Measurements from ENCODE around the gene DDTL. TPM values are rescaled to one million over a fixed set of nuclear protein-coding genes. Genes with fewer than 3 reads are reported as not detected.
"Not testable (repeated sequence)": the region's sequence is repeated elsewhere in the genome, so short reads cannot be mapped to it uniquely, and the experiment has no call there.

Gene DDTL
- total RNA-seq, 4 donors from 2014 or later, result 0.84 to 1.1 TPM; not detected in 2

DNA sequence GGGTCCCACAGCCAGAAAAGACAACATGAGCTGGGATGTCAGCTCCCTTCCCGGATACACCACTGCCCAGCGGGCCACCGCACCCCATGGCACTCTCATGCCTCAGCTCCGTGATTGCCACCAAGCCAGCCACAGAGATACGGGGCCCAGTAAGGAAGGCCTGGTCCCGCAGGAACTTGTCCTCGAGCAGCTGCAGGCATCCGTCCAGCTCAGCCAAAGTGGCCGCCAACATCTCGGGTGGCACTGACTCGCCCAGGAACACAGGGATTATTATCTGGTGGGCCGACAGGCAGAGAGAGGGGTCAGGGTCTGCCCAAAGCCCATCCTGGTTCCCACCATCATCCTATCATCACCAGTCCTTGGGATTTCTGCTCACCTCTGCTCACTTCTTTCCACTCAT, 10.6 kb downstream of the DDTL start:
- not testable (repeated sequence) for ATAC-seq (ENCODE audit: low FRiP score); DNase-seq (ENCODE audit: low spot score)

- peak; percentile 87 for ATAC-seq (ENCODE audit: low FRiP score)
- DNase-seq (ENCODE audit: low spot score), result not testable (repeated sequence)
Measured at GRCh38 chr22:23979557-23980240, 13.0 kb downstream of the DDTL start, which contains the start of gene GSTT2. GSTT2 (plus strand) TSS chr22:23980134.

GRCh38 chr22:23980567-23980966, 13.9 kb downstream of the DDTL start:
- DNase-seq (ENCODE audit: low spot score); ATAC-seq (ENCODE audit: low FRiP score): not testable (repeated sequence)

DNA sequence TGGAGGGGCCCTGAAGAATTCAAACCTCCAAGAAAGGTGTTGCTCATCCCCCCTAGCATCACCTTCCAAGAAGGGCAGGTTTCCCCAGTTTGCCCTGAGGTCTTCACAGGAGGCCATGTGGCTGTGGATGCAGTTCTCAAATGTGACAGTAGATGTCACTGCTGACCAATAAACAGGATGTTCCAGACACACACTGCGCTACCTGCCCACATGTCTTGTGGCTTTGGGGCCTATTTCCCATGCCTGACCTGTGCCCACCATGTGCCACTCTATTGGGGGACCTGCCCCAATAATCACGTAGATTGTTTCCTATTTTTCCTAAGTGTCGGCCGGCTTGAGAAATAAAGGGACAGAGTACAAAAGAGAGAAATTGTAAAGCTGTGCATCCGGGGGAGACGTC, 17.7 kb downstream of the DDTL start:
- no peak for DNase-seq (ENCODE audit: low spot score)
- ATAC-seq (ENCODE audit: low FRiP score), result no peak
- TF ChIP-seq, protein P1, sequence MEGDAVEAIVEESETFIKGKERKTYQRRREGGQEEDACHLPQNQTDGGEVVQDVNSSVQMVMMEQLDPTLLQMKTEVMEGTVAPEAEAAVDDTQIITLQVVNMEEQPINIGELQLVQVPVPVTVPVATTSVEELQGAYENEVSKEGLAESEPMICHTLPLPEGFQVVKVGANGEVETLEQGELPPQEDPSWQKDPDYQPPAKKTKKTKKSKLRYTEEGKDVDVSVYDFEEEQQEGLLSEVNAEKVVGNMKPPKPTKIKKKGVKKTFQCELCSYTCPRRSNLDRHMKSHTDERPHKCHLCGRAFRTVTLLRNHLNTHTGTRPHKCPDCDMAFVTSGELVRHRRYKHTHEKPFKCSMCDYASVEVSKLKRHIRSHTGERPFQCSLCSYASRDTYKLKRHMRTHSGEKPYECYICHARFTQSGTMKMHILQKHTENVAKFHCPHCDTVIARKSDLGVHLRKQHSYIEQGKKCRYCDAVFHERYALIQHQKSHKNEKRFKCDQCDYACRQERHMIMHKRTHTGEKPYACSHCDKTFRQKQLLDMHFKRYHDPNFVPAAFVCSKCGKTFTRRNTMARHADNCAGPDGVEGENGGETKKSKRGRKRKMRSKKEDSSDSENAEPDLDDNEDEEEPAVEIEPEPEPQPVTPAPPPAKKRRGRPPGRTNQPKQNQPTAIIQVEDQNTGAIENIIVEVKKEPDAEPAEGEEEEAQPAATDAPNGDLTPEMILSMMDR (IDR thresholded peaks at IDR 0.05), result no peak

GRCh38 chr22:23986089-23986488, 19.4 kb downstream of the DDTL start:
- DNase-seq (ENCODE audit: low spot score); ATAC-seq (ENCODE audit: low FRiP score): not testable (repeated sequence)

DNA sequence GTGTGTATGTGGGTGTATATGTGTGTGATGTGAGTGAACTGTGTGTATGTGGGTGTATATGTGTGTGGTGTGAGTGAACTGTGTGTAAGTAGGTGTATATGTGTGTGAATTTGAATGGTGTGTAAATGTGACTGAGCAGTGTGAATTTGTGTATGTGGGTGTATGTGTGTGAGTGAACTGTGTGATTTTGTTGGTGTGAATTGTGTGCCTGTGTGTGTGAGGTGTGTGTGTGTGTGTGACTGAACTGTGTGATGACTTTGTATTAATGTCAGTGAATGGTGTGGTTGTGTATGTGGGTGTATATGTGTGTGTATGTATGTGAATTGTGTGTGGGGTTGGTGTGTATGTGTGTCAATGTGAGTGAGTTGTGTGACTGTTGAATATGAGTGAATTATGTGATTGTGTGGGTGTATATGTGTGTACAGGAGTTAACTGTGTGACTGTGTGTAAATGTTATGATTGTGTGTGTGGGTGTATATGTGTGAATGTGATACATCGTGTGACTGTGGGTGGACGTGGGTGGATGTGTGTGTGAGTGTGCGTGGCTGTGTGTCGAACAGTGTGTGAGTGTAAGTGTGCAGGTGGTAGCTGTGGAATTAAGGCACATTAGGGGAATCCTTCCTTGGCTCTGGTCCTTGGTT, 20.0 kb downstream of the DDTL start:
- ATAC-seq (ENCODE audit: low FRiP score); DNase-seq (ENCODE audit: low spot score): not testable (repeated sequence)

GRCh38 chr22:23989583-23990244, 23.0 kb downstream of the DDTL start:
- peak; percentile 83 for ATAC-seq (ENCODE audit: low FRiP score)
- DNase-seq (ENCODE audit: low spot score), result not testable (repeated sequence)

DNA sequence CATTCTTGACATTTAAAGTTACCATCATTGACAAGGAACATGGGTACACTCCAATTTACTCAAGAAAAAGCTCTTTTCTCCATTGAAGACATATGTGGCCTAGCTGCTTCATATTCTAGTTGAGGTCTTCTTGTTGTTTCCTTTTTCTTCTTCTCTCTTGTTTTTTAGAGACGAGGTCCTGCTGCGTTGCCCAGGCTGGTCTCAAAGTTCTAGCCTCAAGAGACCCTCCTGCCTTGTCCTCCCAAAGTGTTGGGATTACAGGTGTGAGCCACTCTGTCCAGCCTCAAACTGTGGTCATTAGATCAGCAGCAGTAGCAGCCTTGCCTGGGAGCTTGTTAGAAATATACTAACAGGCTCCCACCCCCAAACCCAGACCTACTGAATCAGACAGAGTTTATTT, 26.4 kb downstream of the DDTL start:
- DNase-seq (ENCODE audit: low spot score), result not testable (repeated sequence)

GRCh38 chr22:23993581-23994177, 27.0 kb downstream of the DDTL start:
- not testable (repeated sequence) for ATAC-seq (ENCODE audit: low FRiP score); DNase-seq (ENCODE audit: low spot score)

More for the DNA sequence above, 26.4 kb downstream of the DDTL start:
- ATAC-seq (ENCODE audit: low FRiP score), result not testable (repeated sequence)

- TF ChIP-seq, protein P1 (IDR thresholded peaks at IDR 0.05), result no peak
- DNase-seq (ENCODE audit: low spot score) (no peak), ATAC-seq (ENCODE audit: low FRiP score) (no peak)
Measured at GRCh38 chr22:23997092-23997491, 30.4 kb downstream of the DDTL start.

DNA sequence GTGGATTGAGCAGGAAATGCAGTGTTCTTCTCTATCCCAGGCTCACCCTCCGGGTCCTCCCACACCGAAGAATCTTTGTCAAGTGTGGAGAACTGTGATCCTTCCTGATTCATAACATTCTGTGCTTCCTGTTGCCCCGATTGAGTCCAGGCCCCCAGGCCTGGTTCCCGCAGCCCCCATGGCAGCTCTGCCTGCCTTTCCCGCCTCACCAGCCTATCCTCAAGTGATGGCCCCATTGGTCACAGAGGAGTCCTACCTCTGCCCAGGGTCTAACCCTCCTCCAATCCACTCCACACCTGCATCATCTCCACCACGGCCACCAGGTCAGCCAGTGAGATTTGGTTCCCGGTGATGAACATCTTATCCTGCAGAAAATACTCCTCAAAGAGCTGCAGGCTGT, 33.1 kb downstream of the DDTL start:
- ATAC-seq (ENCODE audit: low FRiP score); DNase-seq (ENCODE audit: low spot score): not testable (repeated sequence)

- ATAC-seq (ENCODE audit: low FRiP score) (no peak), DNase-seq (ENCODE audit: low spot score) (no peak)
- TF ChIP-seq, protein P1 (IDR thresholded peaks at IDR 0.05), result no peak
Measured at GRCh38 chr22:24001314-24001713, 34.6 kb downstream of the DDTL start.
